Psoas muscle (tissue), 8 donors: ENCODE results near the gene CAMK1D. TPM values are rescaled to one million over a fixed set of nuclear protein-coding genes. Genes with fewer than 3 reads are reported as not detected.

ENCODE experiments used
- ATAC-seq, 4 donors: fragments of 200-7000 bp; cut with Tn5 transposase; one replicate each; pipeline ENCODE4 v1.9.1; 2020; ENCODE audit warnings: moderate library complexity in 3 of 4, mild to moderate bottlenecking in 2 of 4
- DNase-seq, 2 donors: peaks; one replicate each; pipeline ENCODE4 v3.0.0-alpha.2; 2020
- H3K27ac ChIP-seq: fragments of 200-600 bp; one replicate; pipeline ENCODE4 v1.8.0; 2022
- H3K27me3 ChIP-seq, 3 donors: fragments of 200-600 bp in 1 of 3; one replicate each; pipeline versions ENCODE4 v1.6.1 to v1.8.0; 2013 to 2022; ENCODE audit warnings: low read length in 2 of 3, mild to moderate bottlenecking in 2 of 3, moderate library complexity in 1 of 3; ENCODE audit not compliant: insufficient read depth in 3 of 3
- H3K36me3 ChIP-seq, 2 donors: fragments of 200-600 bp in 1 of 2; one replicate each; pipeline versions ENCODE4 v1.6.1 to v1.8.0; 2013 to 2022; ENCODE audit warnings: low read depth in 1 of 2, mild to moderate bottlenecking in 1 of 2, moderate library complexity in 1 of 2; ENCODE audit not compliant: insufficient read depth in 1 of 2
- H3K4me1 ChIP-seq: fragments of 200-600 bp; one replicate; pipeline ENCODE4 v1.8.0; 2022
- H3K4me3 ChIP-seq: fragments of 200-600 bp; one replicate; pipeline ENCODE4 v1.8.0; 2022; ENCODE audit warnings: mild to moderate bottlenecking
- H3K9me3 ChIP-seq: fragments of 200-600 bp; one replicate; pipeline ENCODE4 v1.8.0; 2022
- WGBS, 3 donors: extraction: QIAGEN DNeasy Blood & Tissue Kit; methylation state at CpG; one replicate each; pipeline versions ENCODE4 v1.1.6 to v1.1.7; 2013; 5-methylcytosine and 5-hydroxymethylcytosine counted together
- intact Hi-C, 2 donors: fragments of 100-400 bp; cut with DNase I; formaldehyde crosslinking; loops; one replicate each; pipeline versions ENCODE4 v1.11.0 to v1.14.2; 2022
- polyA plus RNA-seq, 3 donors: library from polyadenylated mRNA; stranded (reverse); fragments of 200-250 nt; gene quantifications; one replicate each; pipeline ENCODE4 v1.2.3, GENCODE V29; 2013
- total RNA-seq, 4 donors: library from RNA; stranded (reverse); fragmentation: NEBNext Ultra II Directional in 2 of 4; extraction: Animal tissue kit (Norgen Biotek cat#: 25700) in 2 of 4; gene quantifications; one replicate each; pipeline versions ENCODE4 v1.2.1 to v1.2.4, GENCODE V29; 2021 to 2023
- TF ChIP-seq, protein P1 (sequence below): fragments of 200-600 bp; IDR thresholded peaks from one replicate; pipeline ENCODE4 v1.8.0; 2022; ENCODE audit warnings: antibody characterized with exemption
- donor health status: healthy with polysubstance abuse.
- donor health status: DM: no; HTN: no; CAD: no; lungs with moderate emphysema.
- donor health status: Bipolar disorder and iron deficiency.
- donor health status: healthy.
- donor health status: DM: yes; HTN: yes; CAD: no.
- donor health status: DM: no; HTN: no; CAD: no.
- donor health status: DM: no; HTN: no; CAD: no.
- donor health status: DM: yes; HTN: yes; CAD: no.

Gene CAMK1D
- total and polyA plus RNA-seq, 7 donors: 0.39 to 1.8 (median 0.53) TPM

GRCh38 chr10:12826800-12827372 lies 477.5 kb downstream of the CAMK1D start:
- H3K27me3 ChIP-seq: no peaks in the 10 kb centered on the region
- H3K27ac ChIP-seq: no peak overlapping the region
- intact Hi-C loops: no loop called here
- no peak overlapping the region for H3K4me3 ChIP-seq
- no peaks in the 10 kb centered on the region for H3K9me3 ChIP-seq
- TF ChIP-seq, protein P1, sequence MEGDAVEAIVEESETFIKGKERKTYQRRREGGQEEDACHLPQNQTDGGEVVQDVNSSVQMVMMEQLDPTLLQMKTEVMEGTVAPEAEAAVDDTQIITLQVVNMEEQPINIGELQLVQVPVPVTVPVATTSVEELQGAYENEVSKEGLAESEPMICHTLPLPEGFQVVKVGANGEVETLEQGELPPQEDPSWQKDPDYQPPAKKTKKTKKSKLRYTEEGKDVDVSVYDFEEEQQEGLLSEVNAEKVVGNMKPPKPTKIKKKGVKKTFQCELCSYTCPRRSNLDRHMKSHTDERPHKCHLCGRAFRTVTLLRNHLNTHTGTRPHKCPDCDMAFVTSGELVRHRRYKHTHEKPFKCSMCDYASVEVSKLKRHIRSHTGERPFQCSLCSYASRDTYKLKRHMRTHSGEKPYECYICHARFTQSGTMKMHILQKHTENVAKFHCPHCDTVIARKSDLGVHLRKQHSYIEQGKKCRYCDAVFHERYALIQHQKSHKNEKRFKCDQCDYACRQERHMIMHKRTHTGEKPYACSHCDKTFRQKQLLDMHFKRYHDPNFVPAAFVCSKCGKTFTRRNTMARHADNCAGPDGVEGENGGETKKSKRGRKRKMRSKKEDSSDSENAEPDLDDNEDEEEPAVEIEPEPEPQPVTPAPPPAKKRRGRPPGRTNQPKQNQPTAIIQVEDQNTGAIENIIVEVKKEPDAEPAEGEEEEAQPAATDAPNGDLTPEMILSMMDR: no peak
- 75 to 79% (median 78%) methylated on average over 6 of the region's 6 CpGs for WGBS, 3 donors
- H3K36me3 ChIP-seq: no peaks in the 10 kb centered on the region
- DNase-seq: no peak
- H3K4me1 ChIP-seq: no peaks in the 10 kb centered on the region
- ATAC-seq: no peak

GRCh38 chr10:12828736-12829135 lies 479.4 kb downstream of the CAMK1D start:
- no peaks in the 10 kb centered on the region for H3K36me3 ChIP-seq
- ATAC-seq (no peak), DNase-seq (no peak)
- intact Hi-C loops: no loop called here
- H3K4me3 ChIP-seq: no peak overlapping the region
- TF ChIP-seq, protein P1: no peak
- no peak overlapping the region for H3K27ac ChIP-seq
- no peaks in the 10 kb centered on the region for H3K4me1 ChIP-seq
- H3K9me3 ChIP-seq: no peaks in the 10 kb centered on the region
- no peaks in the 10 kb centered on the region for H3K27me3 ChIP-seq
- WGBS, 3 donors: 94 to 98% (median 96%) methylated on average over 16 of the region's 16 CpGs

DNA sequence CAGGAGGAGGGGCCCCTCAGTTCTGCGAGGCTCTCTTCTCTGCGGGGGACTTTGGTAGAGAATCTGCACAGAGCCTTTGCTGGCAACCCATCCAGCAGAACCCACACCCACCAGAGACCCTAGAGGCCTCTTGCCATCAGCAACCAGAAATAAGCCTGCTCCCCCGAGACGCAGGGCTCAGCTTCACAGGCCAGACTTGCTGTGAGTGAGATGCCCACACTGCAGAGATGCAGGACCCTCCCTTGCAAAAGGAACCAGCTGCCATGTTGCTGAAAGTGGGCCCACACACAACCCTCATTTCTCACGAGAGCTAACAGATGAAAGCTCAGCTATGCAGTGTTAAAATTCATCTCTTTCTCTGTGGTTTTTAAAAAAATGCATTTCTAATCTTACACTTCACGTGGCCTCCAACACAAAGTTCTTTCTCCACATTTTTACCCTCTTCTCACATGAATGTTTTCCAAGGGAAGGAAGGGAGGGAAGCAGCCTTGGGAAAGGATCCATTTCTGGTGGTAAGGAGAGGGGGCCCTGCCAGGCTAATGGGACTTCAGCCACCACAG lies 480.6 kb downstream of the CAMK1D start:
- no peaks in the 10 kb centered on the region for H3K9me3 ChIP-seq
- no peaks in the 10 kb centered on the region for H3K36me3 ChIP-seq
- intact Hi-C loops: no loop called here
- H3K27ac ChIP-seq: no peak overlapping the region
- no peak for DNase-seq
- no peaks in the 10 kb centered on the region for H3K4me1 ChIP-seq
- 73 to 81% (median 78%) methylated on average over 6 of the region's 6 CpGs for WGBS, 3 donors
- no peaks in the 10 kb centered on the region for H3K27me3 ChIP-seq
- TF ChIP-seq, protein P1: no peak
- no peak overlapping the region for H3K4me3 ChIP-seq
- ATAC-seq: no peak

- ATAC-seq (no peak), DNase-seq (no peak)
- Histone ChIP-seq H3K9me3 (no peaks in the 10 kb centered on the region), H3K27me3 (no peaks in the 10 kb centered on the region), H3K36me3 (no peaks in the 10 kb centered on the region), H3K4me3 (no peak overlapping the region), H3K27ac (no peak overlapping the region), H3K4me1 (no peaks in the 10 kb centered on the region)
- intact Hi-C loops: no loop called here
- TF ChIP-seq, protein P1: no peak
- WGBS, 3 donors: 93 to 96% (median 93%) methylated on average over 10 of the region's 10 CpGs
Measured at GRCh38 chr10:12832096-12832495, 482.7 kb downstream of the CAMK1D start.

GRCh38 chr10:12833451-12833850 lies 484.1 kb downstream of the CAMK1D start:
- no peak for ATAC-seq
- DNase-seq: no peak
- Histone ChIP-seq H3K4me1 (no peaks in the 10 kb centered on the region), H3K4me3 (no peak overlapping the region), H3K27ac (no peak overlapping the region), H3K36me3 (no peaks in the 10 kb centered on the region), H3K27me3 (no peaks in the 10 kb centered on the region), H3K9me3 (no peaks in the 10 kb centered on the region)
- WGBS, 3 donors: 85 to 92% (median 88%) methylated on average over 11 of the region's 11 CpGs
- intact Hi-C loops: no loop called here
- TF ChIP-seq, protein P1: no peak
